GM12875 (cell line): ENCODE data around the gene CC2D1B.
"Not testable (repeated sequence)": the region's sequence is repeated elsewhere in the genome, so short reads cannot be mapped to it uniquely, and the experiment has no call there.

Source experiments
- H3K4me3 ChIP-seq: one replicate; pipeline ENCODE4 v1.5.1; 2011; ENCODE audit warnings: low read depth, low read length, control low read depth
- TF ChIP-seq, protein P1 (sequence below): IDR thresholded peaks from 2 replicates; pipeline ENCODE4 v1.5.1; 2011; ENCODE audit warnings: low read depth, mild to moderate bottlenecking, control low read depth, inconsistent platforms, low read length, moderate library complexity, borderline replicate concordance; ENCODE audit not compliant: insufficient read depth

CC2D1B gene

DNA sequence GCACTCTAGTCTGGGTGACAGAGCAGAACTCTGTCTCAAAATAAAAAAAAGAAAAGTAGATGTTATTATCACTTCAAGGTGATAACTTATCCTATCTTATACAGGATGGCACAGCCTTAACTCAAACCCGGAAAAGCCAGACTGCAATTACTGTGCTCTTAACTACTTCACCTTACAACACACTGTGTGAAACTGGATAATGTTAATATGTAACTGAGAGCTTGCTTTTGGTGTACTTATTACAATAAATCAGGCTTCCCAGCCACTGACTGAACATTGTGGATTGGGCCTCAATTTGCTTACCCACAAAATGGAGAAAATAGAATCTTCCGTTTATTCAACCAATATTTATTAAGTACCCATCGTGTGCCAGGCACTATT lies 36.8 kb upstream of the CC2D1B start:
- TF ChIP-seq, protein P1, sequence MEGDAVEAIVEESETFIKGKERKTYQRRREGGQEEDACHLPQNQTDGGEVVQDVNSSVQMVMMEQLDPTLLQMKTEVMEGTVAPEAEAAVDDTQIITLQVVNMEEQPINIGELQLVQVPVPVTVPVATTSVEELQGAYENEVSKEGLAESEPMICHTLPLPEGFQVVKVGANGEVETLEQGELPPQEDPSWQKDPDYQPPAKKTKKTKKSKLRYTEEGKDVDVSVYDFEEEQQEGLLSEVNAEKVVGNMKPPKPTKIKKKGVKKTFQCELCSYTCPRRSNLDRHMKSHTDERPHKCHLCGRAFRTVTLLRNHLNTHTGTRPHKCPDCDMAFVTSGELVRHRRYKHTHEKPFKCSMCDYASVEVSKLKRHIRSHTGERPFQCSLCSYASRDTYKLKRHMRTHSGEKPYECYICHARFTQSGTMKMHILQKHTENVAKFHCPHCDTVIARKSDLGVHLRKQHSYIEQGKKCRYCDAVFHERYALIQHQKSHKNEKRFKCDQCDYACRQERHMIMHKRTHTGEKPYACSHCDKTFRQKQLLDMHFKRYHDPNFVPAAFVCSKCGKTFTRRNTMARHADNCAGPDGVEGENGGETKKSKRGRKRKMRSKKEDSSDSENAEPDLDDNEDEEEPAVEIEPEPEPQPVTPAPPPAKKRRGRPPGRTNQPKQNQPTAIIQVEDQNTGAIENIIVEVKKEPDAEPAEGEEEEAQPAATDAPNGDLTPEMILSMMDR: no peak
- H3K4me3 ChIP-seq: peak overlapping the region; percentile 16

- TF ChIP-seq, protein P1: no peak
- no peak overlapping the region for H3K4me3 ChIP-seq
These were observed 34.1 kb upstream of the CC2D1B start for GRCh38 chr1:52400131-52400530.

GRCh38 chr1:52399629-52400028 lies 33.6 kb upstream of the CC2D1B start:
- TF ChIP-seq, protein P1: no peak
- no peak overlapping the region for H3K4me3 ChIP-seq

DNA sequence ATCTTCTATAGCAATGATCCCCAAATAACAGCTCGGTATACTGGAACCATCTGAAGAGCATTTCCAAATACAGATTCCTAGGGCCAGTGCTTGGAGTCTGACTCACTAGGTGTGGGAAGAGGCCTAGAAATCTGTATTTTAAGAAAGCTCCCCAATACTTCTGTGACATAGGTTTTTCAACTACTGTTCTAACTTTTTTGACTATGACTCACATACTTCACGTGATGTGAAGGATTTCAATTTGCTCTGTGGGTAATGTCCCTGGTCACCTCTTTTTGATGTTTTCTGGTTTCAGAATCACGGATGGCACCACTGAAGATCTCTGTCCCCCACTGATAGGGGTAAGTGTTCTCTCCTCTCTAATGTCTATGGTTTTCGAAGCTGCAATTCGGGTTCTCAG lies 27.2 kb upstream of the CC2D1B start:
- H3K4me3 ChIP-seq: no peak overlapping the region
- TF ChIP-seq, protein P1: no peak

DNA sequence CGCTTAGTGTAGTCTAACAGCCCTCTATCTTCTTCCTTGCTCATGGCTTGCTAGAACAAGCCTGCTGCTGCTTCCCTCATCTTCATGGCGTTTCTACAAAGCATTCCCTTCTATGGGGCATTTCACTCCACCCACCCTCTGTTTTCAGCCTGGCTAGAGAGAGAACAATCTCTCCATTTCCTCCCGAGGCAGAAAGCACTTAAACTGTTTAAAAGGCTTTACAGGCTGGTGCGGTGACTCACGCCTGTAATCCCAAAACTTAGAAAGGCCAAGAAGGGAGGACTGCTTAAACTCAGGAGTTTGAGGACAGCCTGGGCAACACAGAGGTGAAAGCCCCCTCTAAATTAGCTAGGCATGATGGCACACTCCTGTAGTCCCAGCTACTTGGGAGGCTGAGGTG lies 20.5 kb upstream of the CC2D1B start:
- H3K4me3 ChIP-seq: no peak overlapping the region
- TF ChIP-seq, protein P1: no peak

GRCh38 chr1:52385376-52385775 lies 19.4 kb upstream of the CC2D1B start:
- H3K4me3 ChIP-seq: no peak overlapping the region
- TF ChIP-seq, protein P1: no peak

DNA sequence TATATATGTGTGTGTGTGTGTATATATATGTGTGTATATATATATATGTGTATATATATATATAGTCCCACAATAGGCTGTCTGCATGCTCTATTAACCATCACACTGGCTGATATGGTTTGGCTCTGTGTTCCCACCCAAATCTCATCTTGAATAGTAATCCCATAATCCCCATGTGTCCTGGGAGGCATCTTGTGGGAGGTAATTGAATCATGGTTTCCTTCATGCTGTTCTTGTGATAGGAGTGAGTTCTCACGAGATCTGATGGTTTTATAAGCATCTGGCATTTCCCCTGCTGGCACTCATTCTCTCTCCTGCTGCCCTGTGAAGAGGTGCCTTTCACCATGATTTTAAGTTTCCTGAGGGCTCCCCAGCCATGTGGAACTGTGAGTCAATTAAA lies 3.8 kb upstream of the CC2D1B start:
- H3K4me3 ChIP-seq: not testable (repeated sequence)
